SK-N-SH (cell line): ENCODE data around the gene NIPAL3.
"Not testable (repeated sequence)": the region's sequence is repeated elsewhere in the genome, so short reads cannot be mapped to it uniquely, and the experiment has no call there.

Source experiments
- FOXJ3 ChIP-seq: sonication (generic); formaldehyde crosslinking; IDR thresholded peaks from 2 replicates; pipeline ENCODE4 v1.5.1; 2020; ENCODE audit warnings: mild to moderate bottlenecking, missing genetic modification reagents
- JUND ChIP-seq: IDR thresholded peaks from 2 replicates; pipeline ENCODE4 v1.4.0; 2012
- TEAD4 ChIP-seq: IDR thresholded peaks from 2 replicates; pipeline ENCODE4 v1.4.0; 2012; ENCODE audit warnings: mild to moderate bottlenecking, borderline replicate concordance; ENCODE audit not compliant: insufficient read depth
- TF ChIP-seq, protein P1 (sequence below): fragments of 200-600 bp; sonication (generic); IDR thresholded peaks from 2 replicates; pipeline ENCODE4 v1.6.1; 2017; ENCODE audit warnings: antibody characterized with exemption, mild to moderate bottlenecking, moderate library complexity

DNA sequence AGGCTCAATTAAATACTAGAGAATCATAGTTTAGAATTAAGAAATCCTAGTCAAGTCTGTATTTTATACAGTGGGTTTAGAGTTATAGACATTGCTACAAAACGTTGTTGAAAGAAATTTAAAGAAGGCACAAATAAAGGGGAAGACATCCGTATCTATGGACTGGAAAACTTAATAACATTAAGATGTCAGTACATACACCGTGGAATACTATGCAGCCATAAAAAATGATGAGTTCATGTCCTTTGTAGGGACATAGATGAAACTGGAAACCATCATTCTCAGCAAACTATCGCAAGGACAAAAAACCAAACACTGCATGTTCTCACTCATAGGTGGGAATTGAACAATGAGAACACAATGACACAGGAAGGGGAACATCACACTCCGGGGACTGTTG, 104.7 kb downstream of the NIPAL3 start:
- TF ChIP-seq, protein P1, sequence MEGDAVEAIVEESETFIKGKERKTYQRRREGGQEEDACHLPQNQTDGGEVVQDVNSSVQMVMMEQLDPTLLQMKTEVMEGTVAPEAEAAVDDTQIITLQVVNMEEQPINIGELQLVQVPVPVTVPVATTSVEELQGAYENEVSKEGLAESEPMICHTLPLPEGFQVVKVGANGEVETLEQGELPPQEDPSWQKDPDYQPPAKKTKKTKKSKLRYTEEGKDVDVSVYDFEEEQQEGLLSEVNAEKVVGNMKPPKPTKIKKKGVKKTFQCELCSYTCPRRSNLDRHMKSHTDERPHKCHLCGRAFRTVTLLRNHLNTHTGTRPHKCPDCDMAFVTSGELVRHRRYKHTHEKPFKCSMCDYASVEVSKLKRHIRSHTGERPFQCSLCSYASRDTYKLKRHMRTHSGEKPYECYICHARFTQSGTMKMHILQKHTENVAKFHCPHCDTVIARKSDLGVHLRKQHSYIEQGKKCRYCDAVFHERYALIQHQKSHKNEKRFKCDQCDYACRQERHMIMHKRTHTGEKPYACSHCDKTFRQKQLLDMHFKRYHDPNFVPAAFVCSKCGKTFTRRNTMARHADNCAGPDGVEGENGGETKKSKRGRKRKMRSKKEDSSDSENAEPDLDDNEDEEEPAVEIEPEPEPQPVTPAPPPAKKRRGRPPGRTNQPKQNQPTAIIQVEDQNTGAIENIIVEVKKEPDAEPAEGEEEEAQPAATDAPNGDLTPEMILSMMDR = not testable (repeated sequence)
- not testable (repeated sequence) for TF ChIP-seq JUND; TEAD4; FOXJ3 (CRISPR knock-in tag)
